ENCODE measurements around the gene MAP4K3. TPM values are rescaled to one million over a fixed set of nuclear protein-coding genes. Genes with fewer than 3 reads are reported as not detected.
A peak's percentile ranks its signal among the peaks of the same experiment; 100 is the strongest.

Gene MAP4K3
- total RNA-seq, 1 experiment from 2014 or later = 26.6 TPM

DNA sequence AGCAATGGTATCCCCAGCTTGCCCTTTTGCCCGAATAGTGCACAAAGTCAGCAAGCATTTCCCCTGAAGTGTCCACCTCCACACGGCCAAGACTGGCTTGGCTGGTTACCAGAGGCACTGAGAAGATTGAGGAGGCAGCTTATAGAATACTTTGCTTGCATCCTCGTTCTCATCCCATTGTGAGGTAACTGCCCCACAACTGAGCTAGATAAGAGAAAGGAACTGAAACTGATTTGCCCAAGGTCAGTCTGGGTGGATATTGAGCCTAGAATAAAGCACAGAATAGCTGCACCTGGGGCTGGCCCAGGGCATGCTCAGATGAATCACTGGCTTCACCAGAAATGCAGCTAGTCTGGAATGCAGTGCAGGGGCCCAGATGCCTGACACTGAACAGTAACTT, 32.7 kb upstream of the MAP4K3 start:
- POLR2A ChIA-PET = no interaction called here

DNA sequence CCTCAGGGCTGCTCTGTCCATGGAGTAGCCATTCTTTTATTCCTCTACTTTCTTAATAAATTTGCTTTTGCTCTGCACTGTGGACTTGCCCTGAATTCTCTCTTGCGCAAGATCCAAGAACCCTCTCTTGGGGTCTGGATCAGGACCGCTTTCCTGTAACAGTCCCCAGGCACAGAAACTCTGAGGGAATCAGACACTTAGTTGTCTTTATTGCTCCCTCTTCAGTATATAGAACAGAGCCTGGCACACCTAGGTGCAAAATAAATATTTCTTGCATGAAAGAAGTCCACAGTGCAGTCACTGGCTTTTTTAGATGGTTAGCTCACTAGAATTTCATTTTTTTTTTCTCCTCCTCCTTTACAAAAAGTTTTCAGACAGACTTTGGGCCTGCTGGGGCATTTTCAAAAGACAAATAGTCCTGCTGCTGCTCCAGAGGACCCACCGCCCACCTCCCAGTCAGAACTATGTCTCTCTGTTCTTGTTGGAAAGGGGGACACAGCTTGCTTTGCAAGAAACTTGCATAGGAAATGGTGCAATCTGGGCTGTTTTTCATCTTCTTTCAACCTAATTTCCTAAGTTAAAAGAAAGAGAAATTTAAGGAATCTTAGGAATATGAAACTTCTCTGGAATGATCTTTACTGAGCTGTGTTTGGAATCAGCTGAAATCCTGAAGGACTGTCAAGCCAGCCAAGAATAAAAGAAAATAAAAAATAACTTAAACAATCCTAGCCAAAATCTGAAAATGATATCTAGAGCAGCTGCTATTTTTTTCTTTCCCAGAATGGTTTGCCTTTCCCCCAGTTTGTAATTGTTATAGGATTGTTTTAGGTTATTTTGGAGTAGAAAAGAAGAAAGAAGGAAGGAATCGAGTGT, 31.7 kb upstream of the MAP4K3 start:
- Histone ChIP-seq H3K27ac (ENCODE audit: low read length) (no peak overlapping the region), H3K4me3 (ENCODE audit: low read depth in 2 of 2, low read length in 2 of 2) (no peak overlapping the region), H3K4me1 (ENCODE audit: control insufficient read depth, insufficient read depth, low read length) (peaks cover 6% of the 10 kb centered on the region; the same call in 1 of the 2 replicates), H3K36me3 (ENCODE audit: control insufficient read depth, insufficient read depth, low read length) (no peaks in the 10 kb centered on the region), H3K9me3 (ENCODE audit: control insufficient read depth, insufficient read depth, low read depth, low read length) (no peaks in the 10 kb centered on the region), H3K27me3 (ENCODE audit: control insufficient read depth, insufficient read depth, low read length) (no peaks in the 10 kb centered on the region)
- ATAC-seq = no peak
- no peak for TF ChIP-seq SIN3A (IDR thresholded peaks at IDR 0.05; ENCODE audit: borderline replicate concordance, insufficient read depth, low read depth, low read length)
- TF ChIP-seq POLR2AphosphoS5 (IDR thresholded peaks at IDR 0.05; ENCODE audit: low read depth, low read length) = no peak
- TF ChIP-seq, protein P1, sequence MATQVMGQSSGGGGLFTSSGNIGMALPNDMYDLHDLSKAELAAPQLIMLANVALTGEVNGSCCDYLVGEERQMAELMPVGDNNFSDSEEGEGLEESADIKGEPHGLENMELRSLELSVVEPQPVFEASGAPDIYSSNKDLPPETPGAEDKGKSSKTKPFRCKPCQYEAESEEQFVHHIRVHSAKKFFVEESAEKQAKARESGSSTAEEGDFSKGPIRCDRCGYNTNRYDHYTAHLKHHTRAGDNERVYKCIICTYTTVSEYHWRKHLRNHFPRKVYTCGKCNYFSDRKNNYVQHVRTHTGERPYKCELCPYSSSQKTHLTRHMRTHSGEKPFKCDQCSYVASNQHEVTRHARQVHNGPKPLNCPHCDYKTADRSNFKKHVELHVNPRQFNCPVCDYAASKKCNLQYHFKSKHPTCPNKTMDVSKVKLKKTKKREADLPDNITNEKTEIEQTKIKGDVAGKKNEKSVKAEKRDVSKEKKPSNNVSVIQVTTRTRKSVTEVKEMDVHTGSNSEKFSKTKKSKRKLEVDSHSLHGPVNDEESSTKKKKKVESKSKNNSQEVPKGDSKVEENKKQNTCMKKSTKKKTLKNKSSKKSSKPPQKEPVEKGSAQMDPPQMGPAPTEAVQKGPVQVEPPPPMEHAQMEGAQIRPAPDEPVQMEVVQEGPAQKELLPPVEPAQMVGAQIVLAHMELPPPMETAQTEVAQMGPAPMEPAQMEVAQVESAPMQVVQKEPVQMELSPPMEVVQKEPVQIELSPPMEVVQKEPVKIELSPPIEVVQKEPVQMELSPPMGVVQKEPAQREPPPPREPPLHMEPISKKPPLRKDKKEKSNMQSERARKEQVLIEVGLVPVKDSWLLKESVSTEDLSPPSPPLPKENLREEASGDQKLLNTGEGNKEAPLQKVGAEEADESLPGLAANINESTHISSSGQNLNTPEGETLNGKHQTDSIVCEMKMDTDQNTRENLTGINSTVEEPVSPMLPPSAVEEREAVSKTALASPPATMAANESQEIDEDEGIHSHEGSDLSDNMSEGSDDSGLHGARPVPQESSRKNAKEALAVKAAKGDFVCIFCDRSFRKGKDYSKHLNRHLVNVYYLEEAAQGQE (IDR thresholded peaks at IDR 0.05; ENCODE audit: insufficient read depth in 1 of 2, low read depth in 2 of 2, low read length in 1 of 2) = no peak
- ChIA-PET POLR2A (no interaction called here), CTCF (no interaction called here)
- BruUV-seq (replicated peaks) = no TSS peak
- intact Hi-C loops (cut with micrococcal nuclease; ENCODE audit: unreplicated experiment) = no loop called here
- in situ Hi-C loops (cut with HindIII; ENCODE audit: low pct_unique_long_range_greater_than_20kb, low sequenced_read_pairs) = no loop called here
- DNase-seq (ENCODE audit: low read depth, low spot score) = no peak

More for the DNA sequence above, 32.7 kb upstream of the MAP4K3 start:
- Histone ChIP-seq H3K4me1 (ENCODE audit: control insufficient read depth, insufficient read depth, low read length) (peaks cover 6% of the 10 kb centered on the region; the same call in 1 of the 2 replicates), H3K4me3 (ENCODE audit: low read depth in 2 of 2, low read length in 2 of 2) (peak overlapping the region in 1 of 2 experiments; percentile 36; a peak in 2 of 4 replicates), H3K36me3 (ENCODE audit: control insufficient read depth, insufficient read depth, low read length) (no peaks in the 10 kb centered on the region), H3K27me3 (ENCODE audit: control insufficient read depth, insufficient read depth, low read length) (no peaks in the 10 kb centered on the region), H3K9me3 (ENCODE audit: control insufficient read depth, insufficient read depth, low read depth, low read length) (no peaks in the 10 kb centered on the region), H3K27ac (ENCODE audit: low read length) (no peak overlapping the region)
- DNase-seq (ENCODE audit: low read depth, low spot score) = no peak
- CTCF ChIA-PET = no interaction called here
- in situ Hi-C loops (cut with HindIII; ENCODE audit: low pct_unique_long_range_greater_than_20kb, low sequenced_read_pairs) = no loop called here
- TF ChIP-seq TCF7L2 (IDR thresholded peaks at IDR 0.05; ENCODE audit: low read depth, low read length) (no peak), POLR2AphosphoS5 (IDR thresholded peaks at IDR 0.05; ENCODE audit: low read depth, low read length) (no peak), SIN3A (IDR thresholded peaks at IDR 0.05; ENCODE audit: borderline replicate concordance, insufficient read depth, low read depth, low read length) (no peak)
- TF ChIP-seq, protein P1 (IDR thresholded peaks at IDR 0.05; ENCODE audit: insufficient read depth in 1 of 2, low read depth in 2 of 2, low read length in 1 of 2) = no peak
- TF ChIP-seq, protein P2, sequence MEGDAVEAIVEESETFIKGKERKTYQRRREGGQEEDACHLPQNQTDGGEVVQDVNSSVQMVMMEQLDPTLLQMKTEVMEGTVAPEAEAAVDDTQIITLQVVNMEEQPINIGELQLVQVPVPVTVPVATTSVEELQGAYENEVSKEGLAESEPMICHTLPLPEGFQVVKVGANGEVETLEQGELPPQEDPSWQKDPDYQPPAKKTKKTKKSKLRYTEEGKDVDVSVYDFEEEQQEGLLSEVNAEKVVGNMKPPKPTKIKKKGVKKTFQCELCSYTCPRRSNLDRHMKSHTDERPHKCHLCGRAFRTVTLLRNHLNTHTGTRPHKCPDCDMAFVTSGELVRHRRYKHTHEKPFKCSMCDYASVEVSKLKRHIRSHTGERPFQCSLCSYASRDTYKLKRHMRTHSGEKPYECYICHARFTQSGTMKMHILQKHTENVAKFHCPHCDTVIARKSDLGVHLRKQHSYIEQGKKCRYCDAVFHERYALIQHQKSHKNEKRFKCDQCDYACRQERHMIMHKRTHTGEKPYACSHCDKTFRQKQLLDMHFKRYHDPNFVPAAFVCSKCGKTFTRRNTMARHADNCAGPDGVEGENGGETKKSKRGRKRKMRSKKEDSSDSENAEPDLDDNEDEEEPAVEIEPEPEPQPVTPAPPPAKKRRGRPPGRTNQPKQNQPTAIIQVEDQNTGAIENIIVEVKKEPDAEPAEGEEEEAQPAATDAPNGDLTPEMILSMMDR (IDR thresholded peaks at IDR 0.05) = no peak
- intact Hi-C loops (cut with micrococcal nuclease; ENCODE audit: unreplicated experiment) = no loop called here
- ATAC-seq = peak; percentile 89
- BruUV-seq (replicated peaks) = no TSS peak

Measured in Panc1 (cell line).